ENCODE results near the gene EPX. TPM values are rescaled to one million over a fixed set of nuclear protein-coding genes. Genes with fewer than 3 reads are reported as not detected.
A peak's percentile ranks its signal among the peaks of the same experiment; 100 is the strongest.

EPX gene
- total and polyA plus RNA-seq, 2 of the 4 experiments (the other 2 are of a cell fraction) = not detected

GRCh38 chr17:58219007-58219788, 26.7 kb downstream of the EPX start, which contains the start of gene MKS1:
Gene MKS1, minus strand, starts transcription at chr17:58219255. Its CDS starts 25 bp downstream, at chr17:58219230.
- H4K20me1 ChIP-seq (ENCODE audit: insufficient read depth, low read length) = no peaks in the 10 kb centered on the region
- H2AFZ ChIP-seq (replicated peaks; ENCODE audit: low read length, poor library complexity) = peak within 1 kb of the TSS; percentile 99
- H3K27me3 ChIP-seq (ENCODE audit: control insufficient read depth, insufficient read depth, low read length) = no peaks in the 10 kb centered on the region
- H3K14ac ChIP-seq (replicated peaks; ENCODE audit: low read depth, low read length) = peak within 1 kb of the TSS; percentile 85
- H3K9me3 ChIP-seq (ENCODE audit: control insufficient read depth, insufficient read depth, low read length) = no peaks in the 10 kb centered on the region
- H2AK9ac ChIP-seq (replicated peaks; ENCODE audit: low read depth, low read length, poor library complexity) = peak within 1 kb of the TSS; percentile 28
- H3K4me3 ChIP-seq (ENCODE audit: insufficient read depth, low read depth, low read length) = peak within 1 kb of the TSS; percentile 71
- 1% methylated on average over 43 of the region's 56 CpGs; no CpG with 5 or more reads in 1 of the 2 experiments for WGBS, 2 experiments (ENCODE audit: extremely low coverage in 2 of 2, insufficient read length in 1 of 2)
- H3K4me1 ChIP-seq (ENCODE audit: control insufficient read depth, insufficient read depth, low read length) = peaks cover 3% of the 10 kb centered on the region; the same call in 1 of the 2 replicates
- peak within 1 kb of the TSS; percentile 26; the same call in 1 of the 2 replicates for H2BK120ac ChIP-seq (ENCODE audit: low read depth, low read length)
- peaks cover 5% of the 10 kb centered on the region in 2 experiments; a peak in 2 of 4 replicates for H3K79me1 ChIP-seq (ENCODE audit: low read depth in 1 of 2, low read length in 2 of 2)
- BruUV-seq (replicated peaks) = no TSS peak
- peak within 1 kb of the TSS; percentile 83; the same call in 1 of the 2 replicates for H3K23ac ChIP-seq (ENCODE audit: low read depth, low read length)
- peak within 1 kb of the TSS; percentile 63 for H3K27ac ChIP-seq (ENCODE audit: insufficient read depth, low read length)
- H4K91ac ChIP-seq (ENCODE audit: insufficient read depth, low read depth, low read length) = peak within 1 kb of the TSS; percentile 57
- peak within 1 kb of the TSS; percentile 96 for H4K5ac ChIP-seq (ENCODE audit: low read depth, low read length)
- peak within 1 kb of the TSS; percentile 69 for H3K4ac ChIP-seq (ENCODE audit: low read depth, low read length)
- intact Hi-C loops (cut with micrococcal nuclease) = no loop called here
- DNase-seq (peak; percentile 85), ATAC-seq (ENCODE audit: low read depth) (peak; percentile 100)
- H3K9ac ChIP-seq (ENCODE audit: low read depth, low read length) = peak within 1 kb of the TSS; percentile 83
- H3K18ac ChIP-seq (ENCODE audit: low read depth, low read length) = peak within 1 kb of the TSS; percentile 14; the same call in 1 of the 2 replicates
- H2BK20ac ChIP-seq (ENCODE audit: low read depth, low read length) = no peak within 1 kb of the TSS
- peak within 1 kb of the TSS; percentile 94 to 96 for H4K8ac ChIP-seq (ENCODE audit: low read depth in 2 of 2, low read length in 2 of 2)
- peaks cover 4% of the 10 kb centered on the region; the same call in 1 of the 2 replicates for H3K36me3 ChIP-seq (ENCODE audit: control insufficient read depth, insufficient read depth, low read length)
- peak within 1 kb of the TSS; percentile 11 for H2BK5ac ChIP-seq (ENCODE audit: low read depth, low read length, poor library complexity, severe bottlenecking)
- POLR2A ChIA-PET (ENCODE audit: unreplicated experiment) = no interaction called here
- peak within 1 kb of the TSS; percentile 37; the same call in 1 of the 2 replicates for H3K56ac ChIP-seq (ENCODE audit: extremely low read depth, insufficient read depth, low read length)
- CTCF ChIA-PET = interaction anchor here (0.5 to 0.6 kb wide), 2 partner anchors 12 to 340 kb away, joined by 3 to 4 read pairs; no protein-coding TSS in a partner anchor
- no peak within 1 kb of the TSS for H2BK15ac ChIP-seq (ENCODE audit: low read depth, low read length)
- H2AK5ac ChIP-seq (ENCODE audit: low read depth, low read length) = no peak within 1 kb of the TSS
- in situ Hi-C loops (cut with MboI; ENCODE audit: low sequenced_read_pairs) = no loop called here
- H3K9me1 ChIP-seq (ENCODE audit: insufficient read depth, low read length) = peaks cover 5% of the 10 kb centered on the region; the same call in 1 of the 2 replicates
- dilution Hi-C loops (cut with HindIII; ENCODE audit: low sequenced_read_pairs, unreplicated experiment) = no loop called here
- H3K4me2 ChIP-seq (ENCODE audit: low read depth, low read length) = peak within 1 kb of the TSS; percentile 94
- TF ChIP-seq FOS (IDR thresholded peaks at IDR 0.05; ENCODE audit: low read depth, low read length) = no peak
- peak; percentile 42; the same call in 1 of the 2 replicates for TF ChIP-seq POLR2A (IDR thresholded peaks at IDR 0.05; ENCODE audit: low read depth, low read length)
- TF ChIP-seq NFE2L2 (IDR thresholded peaks at IDR 0.05; ENCODE audit: low read depth, low read length) = no peak
- TF ChIP-seq CHD1 (IDR thresholded peaks at IDR 0.05; ENCODE audit: low read depth, low read length) = no peak
- TF ChIP-seq RFX5 (IDR thresholded peaks at IDR 0.05; ENCODE audit: low read depth, low read length) = no peak
- peak; percentile 22; the same call in 1 of the 2 replicates for TF ChIP-seq RAD21 (IDR thresholded peaks at IDR 0.05; ENCODE audit: low read length)
- TF ChIP-seq MAFK (IDR thresholded peaks at IDR 0.05; ENCODE audit: low read depth, low read length) = no peak
- no peak for TF ChIP-seq BHLHE40 (IDR thresholded peaks at IDR 0.05; ENCODE audit: low read depth, low read length)
- no peak for TF ChIP-seq CEBPB (IDR thresholded peaks at IDR 0.05; ENCODE audit: low read depth, low read length)
- peak; percentile 87 for TF ChIP-seq MXI1 (IDR thresholded peaks at IDR 0.05; ENCODE audit: borderline replicate concordance, low read depth, low read length)
- TF ChIP-seq RCOR1 (IDR thresholded peaks at IDR 0.05; ENCODE audit: insufficient replicate concordance, low read length) = no peak
- peak; percentile 59 for TF ChIP-seq CTCF (conservative IDR thresholded peaks at IDR 0.05; ENCODE audit: low read depth, low read length)
- no peak for TF ChIP-seq SMC3 (IDR thresholded peaks at IDR 0.05; ENCODE audit: low read depth, low read length)
- TF ChIP-seq MAZ (IDR thresholded peaks at IDR 0.05; ENCODE audit: borderline replicate concordance, low read depth, low read length) = 0 out of 2 replicates have a peak, but pooled peaks have one; percentile 21
- no peak for TF ChIP-seq USF2 (IDR thresholded peaks at IDR 0.05; ENCODE audit: low read depth, low read length)
